ENCODE data around the gene NXPE2.

- TF ChIP-seq CTCF (IDR thresholded peaks at IDR 0.05) (no peak), POLR2A (IDR thresholded peaks at IDR 0.05) (no peak)
Observed at GRCh38 chr11:114713756-114714155, 35.4 kb downstream of the NXPE2 start.
